Adrenal gland (tissue), 5 donors: Measurements from ENCODE around the gene APOA1.

Experiments
- POLR2A ChIP-seq, 2 donors: fragments of 450-650 bp; IDR thresholded peaks; one replicate each; pipeline ENCODE4 v1.6.1; 2017; ENCODE audit warnings: antibody characterized with exemption in 2 of 2, mild to moderate bottlenecking in 2 of 2, moderate library complexity in 1 of 2
- TF ChIP-seq, protein P1 (sequence below), 6 experiments: fragments of 450-650 bp in 4 of 6; fragments of 200-600 bp in 2 of 6; sonication (generic) in 1 of 6; IDR thresholded peaks; 1 replicate in 5 of 6; 2 replicates in 1 of 6; pipeline versions ENCODE4 v1.5.1 to v1.8.0; 2016 to 2021; ENCODE audit warnings: antibody characterized with exemption in 6 of 6, mild to moderate bottlenecking in 2 of 6, moderate library complexity in 1 of 6
- donor health status: DM: no; HTN: no; CAD: no.

- TF ChIP-seq, protein P1, sequence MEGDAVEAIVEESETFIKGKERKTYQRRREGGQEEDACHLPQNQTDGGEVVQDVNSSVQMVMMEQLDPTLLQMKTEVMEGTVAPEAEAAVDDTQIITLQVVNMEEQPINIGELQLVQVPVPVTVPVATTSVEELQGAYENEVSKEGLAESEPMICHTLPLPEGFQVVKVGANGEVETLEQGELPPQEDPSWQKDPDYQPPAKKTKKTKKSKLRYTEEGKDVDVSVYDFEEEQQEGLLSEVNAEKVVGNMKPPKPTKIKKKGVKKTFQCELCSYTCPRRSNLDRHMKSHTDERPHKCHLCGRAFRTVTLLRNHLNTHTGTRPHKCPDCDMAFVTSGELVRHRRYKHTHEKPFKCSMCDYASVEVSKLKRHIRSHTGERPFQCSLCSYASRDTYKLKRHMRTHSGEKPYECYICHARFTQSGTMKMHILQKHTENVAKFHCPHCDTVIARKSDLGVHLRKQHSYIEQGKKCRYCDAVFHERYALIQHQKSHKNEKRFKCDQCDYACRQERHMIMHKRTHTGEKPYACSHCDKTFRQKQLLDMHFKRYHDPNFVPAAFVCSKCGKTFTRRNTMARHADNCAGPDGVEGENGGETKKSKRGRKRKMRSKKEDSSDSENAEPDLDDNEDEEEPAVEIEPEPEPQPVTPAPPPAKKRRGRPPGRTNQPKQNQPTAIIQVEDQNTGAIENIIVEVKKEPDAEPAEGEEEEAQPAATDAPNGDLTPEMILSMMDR (IDR thresholded peaks at IDR 0.05) = no peak
- no peak for TF ChIP-seq POLR2A (IDR thresholded peaks at IDR 0.05)
Observed at GRCh38 chr11:116857316-116857715, 19.9 kb upstream of the APOA1 start.
